CD4-positive, alpha-beta T cell treated with Interleukin-10 for 1 hour (primary cell): ENCODE data around the gene SOX6.

Source experiments
- DNase-seq: peaks from one replicate; pipeline ENCODE4 v3.0.0-alpha.2; 2020

Gene SOX6

DNA sequence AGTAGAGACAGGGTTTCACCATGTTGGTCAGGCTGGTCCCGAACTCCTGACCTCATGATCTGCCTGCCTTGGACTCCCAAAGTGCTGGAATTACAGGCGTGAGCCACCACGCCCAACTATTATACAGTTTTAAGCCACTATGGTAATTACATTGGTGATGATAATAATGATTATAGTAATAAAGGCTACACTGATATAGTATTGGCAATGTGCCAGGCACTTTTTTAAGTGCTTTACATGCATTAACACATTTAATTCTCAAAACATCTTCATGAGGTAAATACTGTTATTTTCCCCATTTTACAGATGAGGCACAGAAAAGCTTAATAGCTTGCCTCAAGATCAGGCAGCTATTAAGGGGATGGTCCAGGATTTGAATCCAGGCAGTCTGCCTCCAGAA lies 222.5 kb downstream of the SOX6 start:
- no peak for DNase-seq

- DNase-seq: no peak
Measured at GRCh38 chr11:16127732-16128131, 228.6 kb downstream of the SOX6 start.

- no peak for DNase-seq
Measured at GRCh38 chr11:16126362-16126761, 230.0 kb downstream of the SOX6 start.

DNA sequence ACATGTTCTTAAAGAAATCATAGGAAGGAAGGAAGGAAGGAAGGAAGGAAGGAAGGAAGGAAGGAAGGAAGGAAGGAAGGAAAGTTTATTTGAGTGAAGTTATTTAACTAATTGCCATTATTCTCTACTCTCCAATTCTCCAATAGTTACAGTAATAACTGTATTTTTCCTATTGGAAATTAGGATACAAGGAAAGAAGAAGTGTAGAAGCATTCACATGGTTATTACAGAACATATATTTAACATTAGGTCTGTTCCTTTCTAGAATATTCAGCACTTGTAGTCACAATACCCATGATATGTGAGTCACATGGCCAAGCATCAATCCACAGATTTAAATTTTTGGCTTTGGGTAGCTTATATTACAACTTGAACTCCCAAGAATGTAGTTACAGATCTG lies 230.6 kb downstream of the SOX6 start:
- DNase-seq: no peak

- DNase-seq: no peak
Measured at GRCh38 chr11:16124390-16124789, 232.0 kb downstream of the SOX6 start.

- no peak for DNase-seq
Measured at GRCh38 chr11:16121853-16122252, 234.5 kb downstream of the SOX6 start.

DNA sequence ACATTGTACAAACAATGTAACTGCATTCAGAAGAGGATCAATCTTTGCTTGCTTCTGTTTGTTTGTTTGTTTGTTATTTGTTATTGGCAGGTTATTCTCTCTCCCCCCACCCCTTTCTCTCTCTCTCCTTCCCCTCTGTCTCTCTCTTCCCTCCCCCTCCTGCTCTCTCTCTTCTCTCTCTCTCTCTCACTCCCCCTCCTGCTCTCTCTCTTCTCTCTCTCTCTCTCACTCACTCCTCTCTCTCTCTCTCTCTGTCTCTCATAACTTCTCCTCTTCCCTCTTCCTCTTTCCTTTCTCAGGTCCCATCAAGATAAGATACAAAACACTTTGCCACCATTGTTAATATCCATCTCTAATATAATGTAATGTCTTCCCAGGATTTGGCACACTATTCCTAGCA lies 236.3 kb downstream of the SOX6 start:
- DNase-seq: no peak

DNA sequence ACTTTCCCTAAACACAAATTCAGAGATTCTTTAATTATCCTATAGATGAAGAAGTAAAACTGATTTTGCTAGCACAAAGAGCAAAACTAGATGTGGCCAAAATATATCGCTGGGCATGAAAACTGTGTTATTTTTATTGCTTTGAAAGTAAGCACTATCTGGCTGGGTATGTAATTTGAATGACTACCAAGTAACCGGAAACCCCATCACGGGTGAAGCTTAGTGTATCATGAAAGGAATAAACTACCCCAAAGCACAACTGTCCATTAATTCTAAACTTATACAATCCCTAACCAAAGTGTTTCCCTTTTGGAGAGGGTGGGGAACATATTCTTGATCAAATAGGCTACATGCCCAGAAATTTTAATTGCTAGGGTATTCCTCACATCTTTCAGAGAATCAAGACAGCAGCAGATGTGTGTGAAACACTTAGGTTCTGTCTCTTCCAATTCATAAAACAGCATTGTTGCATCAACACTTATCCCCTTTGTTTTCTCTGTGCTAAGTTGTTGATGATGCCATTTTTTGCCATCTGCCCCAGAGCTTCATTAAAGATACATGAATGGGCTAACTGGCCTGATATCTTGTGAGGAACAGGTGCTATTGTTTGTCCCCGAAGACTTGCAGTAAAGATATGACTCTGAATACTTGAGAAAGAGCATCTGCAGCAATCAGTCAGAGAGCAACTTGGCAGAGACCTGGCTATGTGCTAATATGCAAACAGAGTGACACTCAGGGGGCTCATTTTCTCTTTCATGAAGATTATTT lies 238.2 kb downstream of the SOX6 start:
- no peak for DNase-seq

- no peak for DNase-seq
Measured at GRCh38 chr11:16114978-16115871, 241.1 kb downstream of the SOX6 start.

DNA sequence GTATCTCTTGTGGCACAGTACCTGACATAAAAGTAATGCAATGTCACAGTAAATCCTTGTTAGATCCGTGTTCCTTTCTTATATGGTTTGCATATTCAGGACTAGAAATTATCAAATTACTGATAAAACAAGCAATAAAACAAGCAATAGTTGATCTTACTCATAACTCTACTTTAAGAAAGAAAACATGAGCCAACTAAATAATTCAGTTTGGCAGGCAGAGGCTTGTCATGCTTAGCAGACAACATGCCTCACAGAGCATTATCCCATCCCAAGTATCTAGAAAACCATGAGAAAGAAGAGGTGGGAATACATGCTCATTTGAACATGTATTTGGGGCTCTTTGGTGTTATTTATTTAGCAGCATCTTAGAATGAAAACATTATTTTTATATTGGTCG lies 241.9 kb downstream of the SOX6 start:
- no peak for DNase-seq

DNA sequence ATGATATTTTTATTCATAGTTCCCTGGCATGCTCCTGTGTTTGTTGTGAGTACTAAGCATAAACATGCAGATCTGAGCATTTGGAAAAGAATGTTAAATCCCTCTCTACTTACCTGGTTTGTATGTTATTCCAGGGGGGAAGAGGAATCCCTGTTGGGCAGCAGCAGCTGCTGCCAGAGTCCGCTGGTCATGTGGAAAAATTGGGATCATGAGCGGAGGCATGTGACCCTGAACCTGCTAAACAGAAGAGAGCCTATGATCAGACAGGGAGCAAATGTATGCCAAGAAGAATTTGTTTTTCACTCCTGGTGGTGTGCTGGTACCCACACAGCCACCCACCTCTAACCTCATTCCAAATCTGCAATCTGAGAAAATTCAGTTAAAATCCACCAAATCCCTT lies 244.7 kb downstream of the SOX6 start:
- no peak for DNase-seq

GRCh38 chr11:16110886-16111285 lies 245.5 kb downstream of the SOX6 start:
- DNase-seq: no peak

- DNase-seq: no peak
Measured at GRCh38 chr11:16099343-16099900, 256.9 kb downstream of the SOX6 start.

DNA sequence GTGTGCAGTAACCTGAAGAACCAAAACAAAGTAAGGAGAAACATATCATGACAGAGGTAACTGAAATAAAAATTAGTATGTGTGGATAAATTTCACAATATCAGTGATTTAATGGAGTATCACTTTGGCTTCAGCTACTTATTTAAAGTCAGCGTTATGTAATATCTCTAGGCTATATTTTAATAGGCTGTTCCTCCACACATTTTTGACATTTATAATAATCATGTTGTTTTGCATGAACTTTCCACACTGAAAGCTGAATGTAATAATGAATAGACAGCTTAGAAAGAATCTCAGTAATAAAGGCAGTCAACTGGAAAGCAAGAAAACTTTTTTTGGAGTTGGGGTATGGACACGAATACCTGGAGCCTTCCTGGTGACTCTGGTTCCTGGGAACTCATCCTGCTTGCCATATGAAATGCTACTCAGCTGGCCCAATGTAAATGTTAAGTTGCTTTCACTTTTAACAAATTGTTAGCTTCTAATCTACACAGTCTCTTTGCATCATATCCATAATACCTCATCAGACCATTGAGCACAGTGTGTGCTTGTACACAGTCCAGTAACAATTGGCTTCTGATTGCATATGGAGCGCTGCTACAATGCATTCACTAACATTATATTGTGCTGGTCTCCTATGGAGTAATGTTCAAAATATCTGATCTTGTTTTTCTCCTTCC lies 257.7 kb downstream of the SOX6 start:
- DNase-seq: no peak

DNA sequence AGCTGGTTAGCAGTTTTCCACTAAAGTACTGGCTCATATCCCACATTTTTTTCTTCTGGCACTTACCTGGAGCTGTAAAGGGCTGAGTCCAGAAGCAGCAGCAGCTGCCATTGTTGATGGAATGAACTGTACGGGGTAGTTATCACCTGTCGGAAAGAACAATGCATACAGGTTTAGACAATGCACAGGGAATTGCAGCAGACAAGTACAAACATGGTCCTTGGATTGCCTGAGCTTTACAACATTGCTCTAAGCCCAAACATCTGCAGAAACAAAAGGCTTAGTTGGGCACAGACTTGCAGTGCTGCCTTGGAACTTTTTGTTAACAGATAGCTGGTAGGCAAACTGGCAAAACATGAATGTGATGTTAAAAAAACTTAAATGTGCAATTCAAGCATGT lies 258.8 kb downstream of the SOX6 start:
- no peak for DNase-seq

DNA sequence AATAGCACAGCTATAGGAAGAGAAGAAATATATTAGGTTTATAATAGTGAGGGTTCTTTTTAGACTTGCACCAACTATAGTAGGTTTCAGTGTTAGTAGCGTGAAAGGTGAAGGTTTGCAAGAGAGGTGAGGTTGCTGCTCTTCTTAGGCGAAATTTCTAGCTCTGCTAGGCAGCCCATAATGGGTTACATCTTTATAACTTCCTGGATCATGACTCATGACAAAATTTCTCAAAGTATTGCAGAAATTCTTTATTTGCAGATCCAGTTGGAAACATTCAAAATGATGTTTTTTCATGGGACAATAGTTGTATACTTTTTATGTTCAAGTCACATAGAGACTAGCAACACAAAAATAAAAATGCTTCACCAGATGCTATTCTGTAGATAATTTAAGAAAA lies 260.0 kb downstream of the SOX6 start:
- DNase-seq: no peak

GRCh38 chr11:16095756-16096155 lies 260.6 kb downstream of the SOX6 start:
- no peak for DNase-seq

- DNase-seq: no peak
Measured at GRCh38 chr11:16093889-16094653, 262.3 kb downstream of the SOX6 start.

DNA sequence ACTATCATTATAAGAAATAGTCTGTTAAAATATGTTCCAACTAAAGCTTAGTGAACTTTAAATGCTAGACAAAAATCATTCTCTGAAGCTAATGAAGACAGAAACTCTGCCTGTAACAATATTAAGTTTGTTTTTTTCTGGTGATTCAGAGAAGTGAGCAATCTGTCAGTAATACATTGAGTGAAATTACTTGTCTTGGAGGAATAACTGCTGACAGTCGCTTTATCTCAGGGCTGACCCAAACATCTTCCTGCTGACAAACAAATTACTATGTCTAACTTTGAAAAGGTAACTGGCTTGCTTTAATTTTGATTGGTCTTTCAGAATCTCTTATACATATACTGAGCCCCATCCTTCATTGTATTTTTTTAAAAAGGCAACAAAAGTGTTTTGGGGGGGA lies 264.5 kb downstream of the SOX6 start:
- DNase-seq: no peak

GRCh38 chr11:16089481-16089880 lies 266.9 kb downstream of the SOX6 start:
- no peak for DNase-seq

GRCh38 chr11:16088774-16089173 lies 267.6 kb downstream of the SOX6 start:
- DNase-seq: no peak

DNA sequence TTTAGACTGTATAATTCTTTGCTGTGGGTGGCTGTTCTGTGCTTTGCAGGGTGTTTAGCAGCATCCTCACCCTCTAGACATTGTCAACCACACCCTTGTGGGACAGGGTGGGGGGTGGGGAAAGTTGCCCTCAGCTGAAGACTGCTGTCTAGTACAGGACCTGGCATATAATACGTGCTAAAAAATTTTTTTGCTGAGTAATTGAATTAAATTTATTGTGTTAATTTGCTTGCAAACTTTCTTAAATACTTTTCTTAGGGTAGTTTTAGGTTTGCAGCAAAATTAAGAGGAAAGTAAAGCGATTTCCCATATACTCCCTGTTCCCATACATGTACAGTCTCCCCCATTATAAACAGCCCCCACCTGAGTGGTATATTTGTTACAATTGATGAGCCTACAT lies 268.5 kb downstream of the SOX6 start:
- no peak for DNase-seq
